Measurements from ENCODE around the gene CLASP2.

DNA sequence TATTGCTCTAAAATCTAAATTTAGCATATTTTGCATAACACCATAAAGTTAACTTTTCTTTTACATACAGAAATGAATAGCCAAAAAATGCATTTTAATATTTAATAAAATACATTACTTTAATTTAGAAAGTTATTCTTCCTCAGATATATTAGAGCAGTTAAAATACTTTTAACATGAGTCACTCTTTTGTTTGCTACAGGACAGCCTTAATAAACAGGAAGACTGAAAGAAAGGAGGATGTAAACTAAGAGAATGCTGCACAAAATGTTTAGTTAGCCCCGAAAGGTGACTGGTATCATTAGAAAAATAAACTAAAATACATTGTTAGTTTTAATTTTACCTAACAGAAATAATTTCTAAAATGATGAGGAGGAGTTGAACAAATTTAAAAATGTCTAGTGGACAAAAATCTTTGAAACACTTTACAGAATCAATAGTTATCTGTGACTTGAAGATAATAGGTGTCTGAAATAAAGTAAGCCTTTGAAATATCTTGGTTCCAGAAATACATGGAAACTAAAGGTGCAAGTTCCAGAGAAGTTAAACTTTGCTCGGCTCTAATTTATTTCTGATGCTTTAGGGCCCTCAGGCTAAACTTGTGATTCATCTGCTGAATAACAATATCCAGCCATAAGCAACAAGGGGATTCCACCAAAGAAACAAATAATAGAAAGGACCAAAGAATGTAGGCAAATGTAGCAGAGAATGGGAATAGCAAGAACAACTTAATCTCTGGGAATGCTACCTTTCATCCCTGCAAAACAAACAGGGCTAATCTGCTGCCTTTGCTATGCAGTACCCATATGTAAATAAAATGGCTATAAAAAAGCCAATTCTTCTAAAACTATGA, 139.5 kb downstream of the CLASP2 start:
- TF ChIP-seq, protein P1, sequence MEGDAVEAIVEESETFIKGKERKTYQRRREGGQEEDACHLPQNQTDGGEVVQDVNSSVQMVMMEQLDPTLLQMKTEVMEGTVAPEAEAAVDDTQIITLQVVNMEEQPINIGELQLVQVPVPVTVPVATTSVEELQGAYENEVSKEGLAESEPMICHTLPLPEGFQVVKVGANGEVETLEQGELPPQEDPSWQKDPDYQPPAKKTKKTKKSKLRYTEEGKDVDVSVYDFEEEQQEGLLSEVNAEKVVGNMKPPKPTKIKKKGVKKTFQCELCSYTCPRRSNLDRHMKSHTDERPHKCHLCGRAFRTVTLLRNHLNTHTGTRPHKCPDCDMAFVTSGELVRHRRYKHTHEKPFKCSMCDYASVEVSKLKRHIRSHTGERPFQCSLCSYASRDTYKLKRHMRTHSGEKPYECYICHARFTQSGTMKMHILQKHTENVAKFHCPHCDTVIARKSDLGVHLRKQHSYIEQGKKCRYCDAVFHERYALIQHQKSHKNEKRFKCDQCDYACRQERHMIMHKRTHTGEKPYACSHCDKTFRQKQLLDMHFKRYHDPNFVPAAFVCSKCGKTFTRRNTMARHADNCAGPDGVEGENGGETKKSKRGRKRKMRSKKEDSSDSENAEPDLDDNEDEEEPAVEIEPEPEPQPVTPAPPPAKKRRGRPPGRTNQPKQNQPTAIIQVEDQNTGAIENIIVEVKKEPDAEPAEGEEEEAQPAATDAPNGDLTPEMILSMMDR (IDR thresholded peaks at IDR 0.05; ENCODE audit: low read length) = no peak
- TF ChIP-seq EZH2phosphoT487 (IDR thresholded peaks at IDR 0.05; ENCODE audit: low read length) = no peak
- no peak for TF ChIP-seq EZH2 (optimal IDR thresholded peaks at IDR 0.05; ENCODE audit: low read depth, low read length)

Measured in MM.1S (cell line).